HL-60/S4 (cell line): ENCODE data around the gene DCLK1.

Experiments used
- in situ Hi-C: fragments of 300-500 bp; cut with MboI; formaldehyde crosslinking; loops from 2 replicates; pipeline ENCODE4 v1.14.3; 2022; ENCODE audit warnings: low sequenced_read_pairs

The DCLK1 gene

DNA sequence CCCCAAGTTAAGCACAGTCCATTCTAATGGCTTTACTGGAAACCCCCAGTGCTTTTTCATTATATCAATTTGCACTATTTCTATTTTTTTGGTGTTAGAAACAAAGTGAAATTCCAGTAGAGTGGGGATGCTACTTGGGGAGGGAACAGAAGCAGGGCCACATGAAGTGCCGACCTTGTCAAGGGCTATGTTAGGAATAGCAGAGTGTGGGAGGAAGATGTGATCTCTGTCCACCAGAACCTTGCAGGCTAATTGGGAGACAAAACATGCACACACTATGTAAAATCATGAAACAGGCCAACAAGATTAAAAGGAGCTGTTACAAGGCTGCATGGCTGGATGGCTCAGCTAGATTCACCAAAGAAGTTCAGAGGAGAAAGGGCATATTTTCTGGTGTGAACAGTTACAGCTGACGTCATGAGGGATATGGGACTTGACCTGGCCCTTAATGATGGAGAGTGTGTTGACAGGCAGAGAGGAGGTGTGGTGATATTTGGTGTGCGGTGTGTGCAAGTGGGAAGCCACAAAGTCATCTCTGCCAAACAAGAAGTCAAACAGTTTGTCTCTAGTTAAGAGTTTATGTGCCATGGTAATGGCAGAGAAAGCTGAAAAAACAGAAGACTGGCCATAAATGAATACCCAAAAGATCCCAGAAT lies 336.3 kb downstream of the DCLK1 start:
- in situ Hi-C loops = no loop called here

DNA sequence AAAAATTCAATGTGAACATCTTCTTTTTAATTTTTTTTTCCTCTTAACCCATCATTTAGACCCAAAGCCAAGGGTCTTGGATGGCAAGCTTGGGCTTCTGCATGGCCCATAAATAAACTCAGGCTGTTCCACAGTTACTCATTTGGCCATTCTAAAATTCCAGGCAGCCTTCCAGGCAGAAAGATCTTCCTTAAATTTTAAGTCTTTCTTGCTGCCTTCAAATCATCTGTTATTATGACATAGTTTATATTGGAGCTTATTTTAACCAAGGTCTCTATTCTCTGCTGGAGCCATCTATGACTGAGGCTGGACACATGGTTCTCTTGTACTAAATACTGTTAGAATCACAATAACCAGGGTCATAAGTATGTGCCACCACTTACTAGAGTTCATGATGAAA lies 337.4 kb downstream of the DCLK1 start:
- in situ Hi-C loops = no loop called here

DNA sequence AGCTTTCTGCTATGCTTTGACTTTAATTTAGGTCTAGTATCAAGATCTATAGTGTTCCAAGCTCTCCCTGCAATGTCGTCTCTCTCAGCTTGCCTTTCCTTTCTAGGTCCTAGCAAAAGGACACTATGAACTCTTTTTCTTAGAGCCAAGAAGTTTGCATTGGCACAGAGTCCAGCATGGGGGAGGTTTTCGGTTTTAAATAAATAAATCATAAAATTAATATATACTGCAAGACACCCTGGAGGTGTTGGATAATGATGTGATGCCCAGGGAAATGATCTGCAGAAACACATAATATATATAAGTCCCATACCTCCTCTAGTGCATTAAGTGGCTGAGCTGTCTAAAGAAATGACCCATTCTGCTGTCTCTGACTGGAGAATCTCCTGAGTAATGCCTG lies 338.3 kb downstream of the DCLK1 start:
- in situ Hi-C loops = no loop called here

DNA sequence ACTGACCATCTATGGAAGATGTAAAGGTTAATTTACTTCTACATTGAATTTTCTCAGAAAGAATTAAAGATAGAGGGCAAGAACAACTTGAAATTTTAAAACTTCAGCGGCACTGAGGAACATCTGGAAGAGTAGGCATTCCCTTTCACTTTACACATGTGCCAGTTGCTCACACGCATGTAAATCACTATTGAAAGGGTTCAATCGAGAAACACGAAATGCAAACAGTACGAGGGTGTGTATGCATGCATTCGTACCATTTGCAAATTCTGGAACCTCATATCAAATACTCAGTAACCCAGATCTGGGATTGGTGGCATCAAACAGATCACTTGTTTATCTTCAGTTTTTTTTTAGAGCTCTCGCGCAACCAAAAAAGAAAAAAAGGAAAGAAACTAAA lies 339.2 kb downstream of the DCLK1 start:
- in situ Hi-C loops = no loop called here

DNA sequence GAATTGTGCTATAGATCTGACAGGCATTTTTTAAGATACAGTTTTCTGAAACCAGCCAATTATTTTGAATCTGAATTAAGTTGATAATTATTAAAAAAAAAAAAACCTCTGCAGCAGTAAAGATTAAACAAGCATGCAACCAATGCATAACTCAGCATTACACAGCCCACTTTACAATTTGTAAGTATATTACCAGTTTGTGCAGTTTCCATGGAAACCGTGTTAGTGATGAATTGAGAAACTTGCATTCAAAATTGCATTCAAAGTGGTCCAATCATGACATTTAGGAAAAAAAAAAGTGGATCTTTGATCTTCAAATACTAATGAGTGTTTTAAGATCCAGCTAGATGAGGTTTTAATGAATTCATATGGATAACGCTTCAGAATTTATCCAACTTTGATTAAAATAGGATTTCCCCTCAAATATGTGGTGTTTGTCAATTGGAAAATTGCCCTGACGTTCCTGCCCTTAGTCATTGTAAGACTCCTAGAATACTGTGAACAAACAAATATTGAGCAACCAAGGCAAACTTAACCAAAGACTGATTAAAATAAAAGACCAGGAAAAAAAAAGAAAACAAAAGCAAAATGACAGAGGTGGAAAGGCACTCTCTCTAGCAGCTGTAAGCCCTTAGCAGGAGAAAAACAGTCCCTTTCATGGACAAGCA lies 339.9 kb downstream of the DCLK1 start:
- in situ Hi-C loops = no loop called here

DNA sequence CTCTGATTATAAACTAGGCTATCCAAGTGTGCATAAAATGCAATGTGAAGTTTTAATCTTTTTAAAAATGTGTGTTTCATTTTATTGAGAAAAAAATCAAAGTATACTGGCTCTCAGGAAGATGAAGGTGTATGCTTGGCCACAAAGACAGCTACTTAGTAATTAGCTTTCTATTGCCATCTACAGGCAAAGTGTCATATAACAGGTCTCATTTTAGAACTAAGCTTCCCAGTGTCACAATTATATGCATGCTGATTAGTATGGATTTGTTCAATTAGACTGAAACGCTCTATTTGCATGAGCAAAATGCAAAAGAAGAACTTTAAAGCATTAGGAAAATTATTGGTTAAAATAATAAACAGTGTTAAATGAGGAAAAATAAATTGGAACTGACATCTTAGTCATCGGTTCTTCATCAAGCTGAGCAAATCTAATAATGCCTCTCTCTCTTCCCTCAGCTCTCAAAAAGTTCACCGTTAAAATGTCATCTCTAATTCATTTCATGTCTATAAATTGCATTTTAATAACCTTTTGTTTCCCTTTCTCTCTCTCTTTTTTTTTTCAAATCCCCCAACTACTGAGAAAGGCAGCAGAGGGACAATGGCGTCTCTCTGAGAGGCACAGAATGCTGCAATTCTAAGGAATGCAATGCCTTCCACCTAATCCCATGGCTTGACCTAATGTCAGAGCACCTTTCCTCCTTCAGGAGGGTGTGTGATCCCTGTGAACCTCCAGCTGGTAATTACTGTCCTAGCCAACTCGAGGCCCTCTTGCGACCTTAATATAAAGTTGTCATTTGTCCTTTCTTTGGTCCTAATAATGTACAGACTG lies 341.6 kb downstream of the DCLK1 start:
- in situ Hi-C loops = no loop called here

DNA sequence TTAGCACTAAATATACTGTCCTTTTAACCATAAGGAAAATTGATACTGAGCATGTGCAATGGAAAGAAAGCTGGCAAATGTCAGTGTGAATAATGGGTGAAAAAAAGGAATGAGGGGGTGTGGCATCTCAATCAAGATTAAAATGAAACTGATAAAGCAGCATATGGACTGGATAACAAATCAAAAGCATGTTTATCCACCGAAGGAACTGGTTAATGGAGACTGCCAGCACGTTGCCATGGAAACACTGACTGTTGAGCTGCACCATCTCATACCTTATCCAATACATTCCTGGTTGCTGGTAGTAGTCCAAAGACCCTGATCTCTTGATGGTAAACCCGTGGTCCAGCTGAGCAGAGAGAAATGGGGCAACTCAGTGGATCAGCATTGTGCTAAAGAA lies 343.2 kb downstream of the DCLK1 start:
- in situ Hi-C loops = no loop called here

DNA sequence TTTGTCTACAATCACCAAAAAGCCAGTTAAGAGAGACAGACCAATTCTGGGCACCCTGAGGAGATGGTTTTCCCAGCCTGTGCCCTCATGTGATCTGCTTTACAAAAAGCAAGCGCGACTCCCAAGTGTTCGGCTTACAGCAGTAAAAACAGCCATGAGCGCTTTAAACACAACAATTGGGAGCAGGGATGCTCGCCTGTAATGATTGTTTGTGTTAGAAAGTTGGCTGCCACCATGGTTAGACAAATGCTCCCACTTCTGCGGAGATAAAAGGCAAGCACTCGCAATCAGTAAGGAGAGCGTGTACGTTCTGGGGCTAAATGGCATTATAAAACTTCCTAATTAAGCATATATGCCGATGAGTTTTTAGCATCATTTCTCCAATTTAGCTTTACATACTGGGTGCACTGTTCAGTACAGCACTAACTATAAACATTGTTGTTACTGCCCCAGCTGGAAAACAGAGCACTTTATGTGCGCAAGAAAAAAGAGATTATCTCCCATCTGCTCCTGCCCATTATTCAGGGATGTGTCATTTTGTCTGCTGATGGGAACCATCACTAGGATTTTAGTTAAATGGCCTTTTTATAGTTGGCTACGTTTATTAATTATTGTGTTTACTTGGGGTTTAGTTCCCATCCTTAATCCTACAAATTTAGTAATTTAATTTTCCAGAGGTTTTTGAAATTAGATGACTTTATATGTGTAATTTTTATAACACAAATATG lies 345.4 kb downstream of the DCLK1 start:
- in situ Hi-C loops = no loop called here

DNA sequence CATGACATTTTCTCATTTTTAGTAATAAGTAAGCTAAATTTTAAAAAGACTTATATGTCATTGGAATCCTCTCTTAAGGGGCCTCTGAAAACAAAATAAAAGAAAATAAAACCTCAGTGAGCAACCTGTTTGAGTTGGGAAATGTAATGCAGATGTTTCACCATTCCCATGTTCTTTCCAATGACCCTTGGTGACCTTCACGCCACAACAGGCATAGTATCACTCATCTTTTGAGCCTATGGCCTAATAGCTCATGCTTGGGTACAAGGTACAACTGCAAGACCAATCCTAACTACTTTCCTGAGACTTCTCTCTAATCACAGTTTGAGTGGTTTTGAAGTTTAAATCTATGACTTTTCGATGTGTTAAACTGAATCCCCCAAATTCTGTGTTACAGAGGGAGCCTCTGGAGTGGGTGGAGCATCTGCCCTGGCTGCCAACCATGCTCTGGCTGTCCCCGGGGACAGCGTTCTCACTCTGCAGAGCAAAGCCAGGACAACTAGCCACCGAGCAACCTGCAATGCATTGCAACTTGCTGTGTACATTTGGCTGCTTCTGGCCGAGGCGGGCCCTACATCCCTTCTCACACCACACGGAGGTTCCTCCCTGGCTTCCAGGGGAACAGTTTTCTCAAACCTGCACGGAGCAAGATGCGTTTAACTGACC lies 346.8 kb downstream of the DCLK1 start:
- in situ Hi-C loops = no loop called here

DNA sequence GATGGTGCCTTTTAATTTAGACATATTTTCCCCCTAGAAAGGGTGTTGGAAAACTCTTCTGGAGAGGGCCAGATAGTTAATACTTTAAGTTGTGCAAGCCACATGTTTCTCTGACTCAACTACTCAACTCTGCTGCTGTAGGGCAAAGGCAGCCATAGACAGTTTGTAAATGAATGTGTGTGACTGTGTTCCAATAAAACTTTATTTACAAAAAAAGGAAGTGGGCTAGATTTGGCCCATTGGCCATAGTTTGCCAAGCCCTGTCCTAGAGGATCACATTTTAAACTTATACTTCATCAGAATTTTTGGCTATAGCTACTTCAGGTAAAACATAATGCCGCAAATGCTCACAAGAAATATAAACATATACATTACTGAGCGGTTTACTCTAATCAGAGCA lies 348.4 kb downstream of the DCLK1 start:
- in situ Hi-C loops = no loop called here

DNA sequence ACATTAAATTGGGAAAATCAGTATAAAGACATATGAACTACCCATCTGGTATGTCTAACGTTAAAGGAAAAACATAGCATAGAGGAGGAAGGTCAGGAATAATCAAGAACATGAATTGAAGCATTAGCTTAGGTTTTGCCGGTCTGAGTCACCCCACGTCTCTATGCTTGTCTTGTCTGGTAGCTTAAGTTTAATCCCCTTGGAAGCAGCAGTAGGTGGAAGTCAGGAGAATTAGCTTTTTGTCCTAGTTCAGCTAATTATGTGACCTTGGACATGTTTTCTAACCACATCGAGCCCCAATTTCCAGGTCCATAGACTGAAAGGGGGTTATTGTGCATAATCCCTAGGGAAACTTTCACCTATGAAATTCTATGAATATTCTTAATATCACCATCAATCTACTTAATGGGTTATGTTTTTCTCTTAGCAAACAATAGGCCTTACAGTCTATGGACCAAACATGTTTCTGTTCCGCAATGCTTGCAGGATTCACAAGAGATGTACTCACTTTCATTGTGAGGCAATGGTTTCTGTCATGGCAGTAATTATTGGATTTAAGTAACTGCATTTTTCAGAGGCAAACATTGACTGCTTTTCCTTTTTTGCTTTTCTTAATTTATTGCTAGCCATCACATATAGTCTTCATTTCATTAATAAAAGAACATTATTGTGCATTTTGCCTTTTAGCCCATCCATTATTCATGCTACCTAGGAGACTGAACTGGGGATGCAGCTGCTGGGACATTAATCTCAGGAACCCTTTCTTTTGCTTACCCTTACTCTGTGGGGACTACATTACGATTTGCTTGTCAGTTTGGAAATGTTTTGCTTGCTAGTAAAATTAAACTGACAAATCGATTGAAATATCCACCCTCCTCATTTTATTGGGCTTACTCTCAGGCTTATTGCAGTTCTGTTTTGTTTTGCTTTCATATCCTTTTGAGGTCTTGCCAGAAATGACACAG lies 349.9 kb downstream of the DCLK1 start:
- in situ Hi-C loops = no loop called here

DNA sequence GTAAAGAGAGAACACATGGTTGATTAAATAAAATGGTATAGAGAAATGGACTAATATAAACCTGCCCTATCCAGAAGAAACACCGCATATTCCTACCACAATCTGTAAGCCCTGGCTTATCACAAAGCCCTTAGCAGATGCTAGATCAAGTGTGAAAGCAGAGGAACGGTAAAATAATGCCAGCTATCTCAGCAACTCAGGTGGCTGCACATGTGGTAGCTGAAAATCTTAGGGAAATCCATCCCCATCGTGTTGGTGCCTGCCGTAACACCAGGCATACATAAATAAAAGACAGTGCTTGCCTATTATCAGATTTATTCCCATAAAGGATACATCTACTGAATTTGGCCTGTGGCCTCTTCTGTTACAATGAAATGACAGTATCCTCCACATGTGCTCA lies 350.6 kb downstream of the DCLK1 start:
- in situ Hi-C loops = no loop called here

DNA sequence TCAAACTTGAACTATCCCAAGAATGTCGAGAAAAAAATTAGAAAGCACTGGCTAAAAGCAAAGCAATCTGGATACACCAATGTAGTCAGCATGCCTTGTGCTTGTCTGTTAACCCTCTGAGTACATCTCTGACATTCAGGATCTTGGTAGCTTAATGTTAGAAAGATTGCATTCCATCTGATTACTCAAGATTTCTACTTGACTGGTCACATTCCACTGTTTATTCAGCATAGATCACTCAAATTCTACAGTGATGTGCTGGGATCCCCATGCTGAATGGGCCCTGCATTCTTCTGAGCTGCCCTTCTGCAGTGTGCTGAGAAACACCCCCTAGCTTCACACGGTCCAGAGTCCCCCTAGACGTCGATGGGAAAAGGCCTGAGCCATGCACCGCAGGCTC lies 359.3 kb downstream of the DCLK1 start:
- in situ Hi-C loops = no loop called here

DNA sequence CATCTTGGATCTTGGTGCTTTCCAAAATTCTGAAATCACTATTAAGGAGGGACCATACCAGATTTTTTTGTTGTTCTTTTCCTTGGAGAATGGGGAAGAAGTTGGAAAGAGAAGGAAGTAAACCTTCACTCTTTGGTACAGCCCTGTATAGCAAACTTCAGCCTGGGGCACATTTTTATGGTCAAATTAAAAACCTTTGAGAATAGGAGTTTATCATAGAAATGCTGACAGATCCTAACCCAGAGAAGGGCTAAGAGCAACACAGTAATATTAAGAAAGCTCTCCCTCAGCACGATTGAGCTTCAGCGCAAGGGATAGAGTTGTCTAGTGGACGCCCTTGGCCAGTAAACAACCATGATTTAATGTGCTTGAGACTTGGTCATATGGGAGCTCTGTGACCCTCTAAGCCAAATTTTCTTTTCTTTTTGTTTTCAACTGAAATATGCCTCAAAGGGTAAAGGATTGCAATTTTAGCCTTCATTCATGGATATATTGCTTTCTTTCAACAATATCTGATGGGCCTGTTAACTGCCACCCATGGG lies 360.4 kb downstream of the DCLK1 start:
- in situ Hi-C loops = no loop called here

DNA sequence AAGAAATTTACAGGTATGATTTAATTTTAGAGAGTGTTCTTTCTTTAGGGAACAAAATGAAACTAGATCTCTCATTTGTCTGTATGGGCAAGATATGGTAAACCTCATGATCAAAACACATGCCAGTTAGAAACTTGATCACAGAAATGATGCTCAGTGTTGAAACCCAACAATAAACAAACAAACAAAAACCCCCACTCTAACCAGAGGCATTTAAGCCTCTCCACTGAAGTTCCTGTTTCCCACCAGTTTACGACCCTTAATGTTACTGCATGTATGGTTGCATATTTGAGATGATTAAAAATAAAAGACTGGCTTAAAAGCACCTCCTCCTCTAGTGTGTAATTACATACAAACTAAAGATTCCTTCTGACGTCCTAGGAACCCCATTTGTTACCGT lies 361.4 kb downstream of the DCLK1 start:
- in situ Hi-C loops = no loop called here

DNA sequence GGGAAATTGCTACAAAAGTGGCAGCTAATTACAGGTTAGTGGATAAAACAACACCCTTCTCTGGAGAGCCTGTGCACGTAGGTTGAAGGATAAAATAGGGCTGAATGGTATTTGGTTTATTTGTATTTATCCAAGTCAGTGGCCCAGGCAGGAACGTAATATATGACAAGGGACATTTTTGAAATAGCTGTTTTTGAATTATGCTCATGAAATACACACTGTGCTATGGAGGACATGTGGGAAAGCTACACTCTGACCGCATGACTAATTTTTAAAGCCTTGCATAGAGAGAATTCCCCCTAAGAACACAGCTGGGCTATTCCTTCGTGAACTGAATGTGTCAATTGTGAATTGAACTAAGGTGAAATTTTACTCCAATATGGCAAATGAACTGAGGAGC lies 362.6 kb downstream of the DCLK1 start:
- in situ Hi-C loops = no loop called here

DNA sequence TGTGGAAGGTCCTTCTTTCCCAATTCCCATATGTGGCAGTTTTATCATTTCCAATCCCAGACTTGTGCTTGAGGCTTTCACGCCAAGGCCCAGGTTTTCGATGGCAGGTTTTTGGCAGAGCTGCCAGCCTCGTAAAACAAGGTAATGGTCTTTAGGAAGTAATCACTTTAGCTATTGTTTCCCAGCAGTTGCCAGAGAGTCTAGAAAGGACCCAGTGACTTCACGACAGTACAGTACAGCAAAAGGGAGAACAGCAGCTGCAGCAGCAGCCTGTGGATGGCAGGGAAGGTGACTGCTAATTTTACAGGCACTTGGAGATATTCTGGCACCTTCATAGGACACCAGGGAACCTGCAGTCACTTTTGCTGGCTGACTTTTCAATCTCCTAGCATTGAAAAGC lies 363.1 kb downstream of the DCLK1 start:
- in situ Hi-C loops = no loop called here

DNA sequence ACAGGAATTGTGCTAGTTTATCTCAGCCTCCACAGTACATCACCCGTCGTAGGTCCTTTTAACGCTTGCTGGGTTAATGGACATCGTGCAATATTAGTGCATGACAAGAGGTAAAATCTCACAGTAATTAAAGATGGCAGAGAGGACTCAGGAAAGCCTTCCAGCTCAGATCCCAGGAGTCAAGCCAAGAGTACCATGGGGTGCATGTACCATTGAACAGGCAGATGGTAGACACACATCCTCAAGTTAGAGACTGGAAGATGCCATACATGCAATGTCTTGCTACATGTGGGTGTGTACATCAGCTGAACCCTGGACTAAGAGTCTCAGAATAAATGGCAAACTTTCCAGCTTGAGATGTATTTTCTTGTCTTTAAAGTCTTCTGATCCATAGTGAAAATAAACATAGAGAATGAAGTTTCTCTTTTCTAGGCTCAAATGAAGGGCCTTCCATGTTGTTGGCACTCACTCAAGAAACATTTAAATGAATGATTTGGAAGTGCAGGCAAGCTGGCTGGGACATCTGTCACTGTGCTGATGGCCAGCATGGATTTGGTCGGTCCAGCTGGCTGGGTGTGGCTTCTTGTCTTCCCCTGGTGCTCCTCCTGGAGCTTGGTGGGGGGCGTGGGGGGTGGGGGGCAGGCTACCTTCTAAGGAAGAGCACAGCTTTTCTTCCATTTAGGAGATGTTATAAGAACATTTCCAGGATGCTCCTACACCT lies 363.8 kb downstream of the DCLK1 start:
- in situ Hi-C loops = no loop called here

DNA sequence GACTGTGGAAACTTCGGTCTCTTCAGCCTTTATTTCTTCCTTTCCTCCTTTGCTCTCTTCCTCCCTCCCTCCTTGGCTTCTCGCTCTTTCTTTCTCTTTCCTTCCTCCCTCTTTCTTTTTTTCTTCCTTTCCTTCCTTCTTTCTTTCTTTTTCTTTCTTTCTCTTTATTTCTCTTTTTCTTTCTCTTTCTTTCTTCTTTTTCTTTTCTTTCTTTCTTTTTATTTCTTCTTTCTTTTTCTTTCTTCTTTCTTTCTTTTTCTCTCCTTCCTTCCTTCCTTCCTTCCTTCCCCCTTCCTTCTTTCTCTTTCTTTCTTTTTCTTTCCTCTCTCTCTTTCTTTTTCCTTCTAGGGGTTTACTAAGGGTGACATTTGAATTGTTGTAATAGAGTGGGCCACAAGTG lies 364.5 kb downstream of the DCLK1 start:
- in situ Hi-C loops = no loop called here
